Measurements from ENCODE around the gene UNC13A. TPM values are rescaled to one million over a fixed set of nuclear protein-coding genes. Genes with fewer than 3 reads are reported as not detected.

UNC13A gene
- total RNA-seq, 1 experiment from 2014 or later = 22.2 TPM

- no peak overlapping the region for H3T11ph ChIP-seq (ENCODE audit: low read length)
- H3K14ac ChIP-seq (ENCODE audit: insufficient read depth, low read length) = no peak overlapping the region
- H3K79me2 ChIP-seq (ENCODE audit: insufficient read depth, low read length) = no peaks in the 10 kb centered on the region
- no peaks in the 10 kb centered on the region for H3K79me1 ChIP-seq (ENCODE audit: insufficient read depth, low read depth, low read length, poor library complexity, severe bottlenecking)
- no peak overlapping the region for H3K27ac ChIP-seq (ENCODE audit: insufficient read length, low read depth, low read length)
- no peak overlapping the region for H2BK120ac ChIP-seq (ENCODE audit: low read depth, low read length, poor library complexity, severe bottlenecking)
- no peaks in the 10 kb centered on the region for H3K9me3 ChIP-seq (ENCODE audit: control insufficient read depth, low read depth, low read length)
- no peak overlapping the region for H3K9ac ChIP-seq (ENCODE audit: extremely low read depth, insufficient read length, low read length)
- H2BK15ac ChIP-seq (ENCODE audit: low read depth, low read length) = no peak overlapping the region
- H3K4me3 Mint-ChIP-seq = no peak overlapping the region
- no peaks in the 10 kb centered on the region for H3K4me1 ChIP-seq (ENCODE audit: insufficient read depth, low read length)
- H3K27me3 ChIP-seq (ENCODE audit: insufficient read depth, low read length) = no peaks in the 10 kb centered on the region
- no peak overlapping the region for H3K27ac Mint-ChIP-seq
- H2BK5ac ChIP-seq (ENCODE audit: insufficient read length, low read length) = no peak overlapping the region
- DNase-seq = no peak
- H3K56ac ChIP-seq (ENCODE audit: insufficient read length, low read depth, low read length) = no peak overlapping the region
- H3K36me3 Mint-ChIP-seq (ENCODE audit: insufficient read depth in 1 of 3, low read depth in 3 of 3) = peaks cover 16 to 24% (median 21%) of the 10 kb centered on the region in 3 experiments
- no peak overlapping the region for H2BK20ac ChIP-seq (ENCODE audit: low read depth, low read length, poor library complexity, severe bottlenecking)
- no peak overlapping the region for H3K18ac ChIP-seq (ENCODE audit: insufficient read length, low read depth, low read length)
- no peaks in the 10 kb centered on the region for H3K27me3 Mint-ChIP-seq (ENCODE audit: low read depth)
- no peak overlapping the region for H4K8ac ChIP-seq (replicated peaks; ENCODE audit: insufficient read length, low read depth, low read length)
- no peak overlapping the region for H3K23ac ChIP-seq (ENCODE audit: insufficient read length, low read depth, low read length)
- no CpG with 5 or more reads among the region's 9 CpGs for WGBS (ENCODE audit: extremely low coverage, insufficient read length, low lambda C conversion rate)
- no peak overlapping the region for H2BK12ac ChIP-seq (ENCODE audit: insufficient read length, low read depth, low read length)
- H4K20me1 ChIP-seq (ENCODE audit: control insufficient read depth, insufficient read depth, insufficient read length) = no peaks in the 10 kb centered on the region
- no peaks in the 10 kb centered on the region for H3K23me2 ChIP-seq (ENCODE audit: insufficient read length, low read depth, low read length, poor library complexity, severe bottlenecking)
- no peak overlapping the region for H3K4ac ChIP-seq (ENCODE audit: low read depth, low read length)
- H3K4me2 ChIP-seq (ENCODE audit: insufficient read depth, insufficient read length, low read length) = no peak overlapping the region
- no peak overlapping the region for H4K5ac ChIP-seq (ENCODE audit: insufficient read length, low read depth, low read length)
- TF ChIP-seq, protein P1, sequence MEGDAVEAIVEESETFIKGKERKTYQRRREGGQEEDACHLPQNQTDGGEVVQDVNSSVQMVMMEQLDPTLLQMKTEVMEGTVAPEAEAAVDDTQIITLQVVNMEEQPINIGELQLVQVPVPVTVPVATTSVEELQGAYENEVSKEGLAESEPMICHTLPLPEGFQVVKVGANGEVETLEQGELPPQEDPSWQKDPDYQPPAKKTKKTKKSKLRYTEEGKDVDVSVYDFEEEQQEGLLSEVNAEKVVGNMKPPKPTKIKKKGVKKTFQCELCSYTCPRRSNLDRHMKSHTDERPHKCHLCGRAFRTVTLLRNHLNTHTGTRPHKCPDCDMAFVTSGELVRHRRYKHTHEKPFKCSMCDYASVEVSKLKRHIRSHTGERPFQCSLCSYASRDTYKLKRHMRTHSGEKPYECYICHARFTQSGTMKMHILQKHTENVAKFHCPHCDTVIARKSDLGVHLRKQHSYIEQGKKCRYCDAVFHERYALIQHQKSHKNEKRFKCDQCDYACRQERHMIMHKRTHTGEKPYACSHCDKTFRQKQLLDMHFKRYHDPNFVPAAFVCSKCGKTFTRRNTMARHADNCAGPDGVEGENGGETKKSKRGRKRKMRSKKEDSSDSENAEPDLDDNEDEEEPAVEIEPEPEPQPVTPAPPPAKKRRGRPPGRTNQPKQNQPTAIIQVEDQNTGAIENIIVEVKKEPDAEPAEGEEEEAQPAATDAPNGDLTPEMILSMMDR (conservative IDR thresholded peaks at IDR 0.05) = no peak
- no peaks in the 10 kb centered on the region for H3K9me3 Mint-ChIP-seq
- H3K4me1 Mint-ChIP-seq = no peaks in the 10 kb centered on the region
- H4K91ac ChIP-seq (ENCODE audit: insufficient read length, low read depth, low read length) = no peak overlapping the region
- no peak overlapping the region for H2AFZ ChIP-seq (ENCODE audit: low read length)
- no peak overlapping the region for H2AK5ac ChIP-seq (ENCODE audit: insufficient read length, low read length)
These were observed 55.6 kb downstream of the UNC13A start for GRCh38 chr19:17632577-17632976.

Measured in H9 (cell line).